Activated gamma-delta T cell (primary cell): ENCODE results near the gene LONP2.
"Not testable (repeated sequence)": the region's sequence is repeated elsewhere in the genome, so short reads cannot be mapped to it uniquely, and the experiment has no call there.

Source experiments
- DNase-seq: peaks from one replicate; lab custom pipeline; 2025; lab: John Stamatoyannopoulos, UW

The LONP2 gene

GRCh38 chr16:48235058-48235555 is 9.0 kb upstream of the LONP2 start:
- no peak for DNase-seq

- no peak for DNase-seq
These were observed 8.5 kb upstream of the LONP2 start for GRCh38 chr16:48235556-48236136.

- DNase-seq, result no peak
These were observed 7.8 kb upstream of the LONP2 start for GRCh38 chr16:48236286-48236685.

GRCh38 chr16:48240147-48240546 is 4.0 kb upstream of the LONP2 start:
- DNase-seq, result not testable (repeated sequence)

- DNase-seq, result no peak
These were observed 729 bp downstream of the LONP2 start for GRCh38 chr16:48244863-48245195.

- no peak for DNase-seq
These were observed 2.0 kb downstream of the LONP2 start for GRCh38 chr16:48246066-48246465.

- no peak for DNase-seq
These were observed 3.2 kb downstream of the LONP2 start, which contains the start of gene ABCC11 for GRCh38 chr16:48247311-48247710. ABCC11 (minus strand) TSS chr16:48247539; CDS start chr16:48231921, 15,618 bp downstream.

GRCh38 chr16:48250520-48251278 is 6.6 kb downstream of the LONP2 start:
- no peak for DNase-seq

GRCh38 chr16:48252013-48252412 is 7.9 kb downstream of the LONP2 start:
- DNase-seq, result no peak

- DNase-seq, result no peak
These were observed 12.6 kb downstream of the LONP2 start for GRCh38 chr16:48256579-48257177.

GRCh38 chr16:48261569-48261968 is 17.5 kb downstream of the LONP2 start:
- DNase-seq, result no peak

- no peak for DNase-seq
These were observed 18.5 kb downstream of the LONP2 start for GRCh38 chr16:48262631-48263030.

- no peak for DNase-seq
These were observed 24.9 kb downstream of the LONP2 start for GRCh38 chr16:48269011-48269410.

GRCh38 chr16:48271728-48272127 is 27.6 kb downstream of the LONP2 start:
- DNase-seq, result no peak

- no peak for DNase-seq
These were observed 28.8 kb downstream of the LONP2 start for GRCh38 chr16:48272837-48273421.

GRCh38 chr16:48274476-48274875 is 30.4 kb downstream of the LONP2 start:
- no peak for DNase-seq

GRCh38 chr16:48276102-48276501 is 32.0 kb downstream of the LONP2 start:
- no peak for DNase-seq

GRCh38 chr16:48277158-48277557 is 33.1 kb downstream of the LONP2 start:
- no peak for DNase-seq

GRCh38 chr16:48279199-48279598 is 35.1 kb downstream of the LONP2 start:
- no peak for DNase-seq

- no peak for DNase-seq
These were observed 36.4 kb downstream of the LONP2 start for GRCh38 chr16:48280546-48280945.

- DNase-seq, result no peak
These were observed 38.6 kb downstream of the LONP2 start for GRCh38 chr16:48282636-48283263.

- DNase-seq, result no peak
These were observed 40.8 kb downstream of the LONP2 start for GRCh38 chr16:48284772-48285409.
